GM12878 (cell line): ENCODE measurements around the gene KLRF1. TPM values are rescaled to one million over a fixed set of nuclear protein-coding genes. Genes with fewer than 3 reads are reported as not detected.

Experiments
- ATAC-seq: fragments of 200-7000 bp; cut with Tn5 transposase; 3 replicates; pipeline ENCODE4 v1.9.1; 2020; ENCODE audit warnings: mild to moderate bottlenecking, moderate library complexity
- BruUV-seq: library from RNA; stranded (reverse); fragments of 400-500 nt; replicated peaks from 2 replicates; lab custom pipeline; 2021; lab: Mats Ljungman, UMichigan
- CTCF ChIA-PET: fragments of 300-600 bp; sonication (Branson Sonifier 250); formaldehyde crosslinking; extraction: SDS; loops from one replicate; lab custom pipeline; 2021; ENCODE audit warnings: inconsistent platforms; lab: Yijun Ruan, JAX
- POLR2A ChIA-PET: fragments of 350-600 bp; formaldehyde crosslinking; extraction: SDS; loops from one replicate; lab custom pipeline; 2021; ENCODE audit warnings: inconsistent platforms; lab: Charles Lee
- RAD21 ChIA-PET: fragments of 300-600 bp; sonication (Branson Sonifier 250); formaldehyde crosslinking; loops from one replicate; lab custom pipeline; 2023; ENCODE audit warnings: antibody characterized with exemption; ENCODE audit not compliant: unreplicated experiment; lab: Charles Lee
- SMC1A ChIA-PET: fragments of 300-600 bp; sonication (Branson Sonifier 250); formaldehyde crosslinking; loops from one replicate; lab custom pipeline; 2023; ENCODE audit not compliant: unreplicated experiment, uncharacterized antibody; lab: Charles Lee
- DNase-seq: peaks from one replicate; pipeline ENCODE4 v3.0.0-alpha.2; 2011; ENCODE audit warnings: low read depth, low spot score
- FAIRE-seq: peaks from 3 replicates; lab custom pipeline; 2011; peaks lifted over from hg19 to GRCh38; lab: Jason Lieb, UNC
- H2AFZ ChIP-seq: 2 replicates; pipeline ENCODE4 v1.6.0; 2011; ENCODE audit warnings: low read depth, low read length, control low read depth; ENCODE audit not compliant: control insufficient read depth
- H3K27ac ChIP-seq: 2 replicates; pipeline ENCODE4 v1.5.1; 2011; ENCODE audit warnings: control low read depth; ENCODE audit not compliant: control insufficient read depth, insufficient read depth
- H3K27me3 ChIP-seq, 2 experiments: replicated peaks in 1 of 2; 2 replicates each; pipeline versions ENCODE4 v1.6.0 to v1.6.1; 2011; ENCODE audit warnings: low read length in 1 of 2; ENCODE audit not compliant: control insufficient read depth in 2 of 2, insufficient read depth in 2 of 2
- H3K36me3 ChIP-seq, 2 experiments: 2 replicates each; pipeline ENCODE4 v1.5.1; 2011; ENCODE audit warnings: low read length in 1 of 2; ENCODE audit not compliant: control insufficient read depth in 2 of 2, insufficient read depth in 2 of 2
- H3K4me1 ChIP-seq: 2 replicates; pipeline ENCODE4 v1.6.1; 2011; ENCODE audit warnings: mild to moderate bottlenecking, low read length, moderate library complexity, mixed read lengths; ENCODE audit not compliant: control insufficient read depth, insufficient read depth
- H3K4me2 ChIP-seq: 2 replicates; pipeline ENCODE4 v1.6.0; 2011; ENCODE audit warnings: control low read depth; ENCODE audit not compliant: control insufficient read depth, insufficient read depth
- H3K4me3 ChIP-seq: fragments of 200-600 bp; sonication (generic); 2 replicates; pipeline ENCODE4 v1.5.1; 2016
- H3K79me2 ChIP-seq: 2 replicates; pipeline ENCODE4 v1.6.0; 2011; ENCODE audit warnings: low read length; ENCODE audit not compliant: control insufficient read depth, insufficient read depth
- H3K9ac ChIP-seq: 2 replicates; pipeline ENCODE4 v1.8.0; 2011; ENCODE audit warnings: low read length, control low read depth, mixed read lengths; ENCODE audit not compliant: control insufficient read depth, insufficient read depth
- H3K9me3 ChIP-seq: replicated peaks from 3 replicates; pipeline ENCODE4 v1.5.1; 2011; ENCODE audit warnings: mild to moderate bottlenecking, low read length; ENCODE audit not compliant: control insufficient read depth, insufficient read depth
- H4K20me1 ChIP-seq: 2 replicates; pipeline ENCODE4 v1.6.0; 2011; ENCODE audit not compliant: control insufficient read depth, insufficient read depth
- CBX5 ChIP-seq: sonication (generic); IDR thresholded peaks from 2 replicates; pipeline ENCODE4 v1.6.1; 2016; ENCODE audit warnings: low read depth, moderate library complexity, mild to moderate bottlenecking, inconsistent platforms
- IRF4 ChIP-seq: IDR thresholded peaks from 2 replicates; pipeline ENCODE4 v1.6.1; 2011; ENCODE audit warnings: low read depth, low read length
- MEF2B ChIP-seq: fragments of 450-650 bp; IDR thresholded peaks from 2 replicates; pipeline ENCODE4 v1.6.1; 2018; ENCODE audit warnings: mild to moderate bottlenecking, moderate library complexity; ENCODE audit not compliant: partially characterized antibody, poor library complexity, severe bottlenecking
- RUNX3 ChIP-seq: IDR thresholded peaks from 2 replicates; pipeline ENCODE4 v1.6.1; 2012; ENCODE audit warnings: low read length, inconsistent platforms
- ZNF207 ChIP-seq: fragments of 450-650 bp; IDR thresholded peaks from 2 replicates; pipeline ENCODE4 v1.6.1; 2014; ENCODE audit warnings: antibody characterized with exemption, mild to moderate bottlenecking, borderline replicate concordance
- WGBS: methylation state at CpG from one replicate; pipeline ENCODE4 v1.1.6; 2016; ENCODE audit warnings: low lambda C conversion rate; ENCODE audit not compliant: insufficient replicate concordance, insufficient coverage; ENCODE audit errors: missing lambda C conversion rate; 5-methylcytosine and 5-hydroxymethylcytosine counted together
- in situ Hi-C: fragments of 300-500 bp; cut with MboI; formaldehyde crosslinking; loops from 9 replicates; pipeline ENCODE4 v1.14.3; 2018; ENCODE audit warnings: mixed read lengths
- intact Hi-C: fragments of 100-400 bp; cut with micrococcal nuclease; formaldehyde crosslinking; loops from one replicate; pipeline ENCODE4 v1.14.2; 2022; ENCODE audit not compliant: unreplicated experiment
- polyA plus RNA-seq, 11 experiments: library from polyadenylated mRNA; depleted of rRNA in 4 of 11; unstranded in 6 of 11; stranded (reverse) in 5 of 11; fragments of >200 nt; fragmentation: Nextera tagmentation in 4 of 11; fragmentation: Illumina TruSeq in 1 of 11; extraction: Ambion mirVana in 4 of 11; extraction: Trizol in 1 of 11; gene quantifications; 1 replicate in 1 of 11; 2 replicates in 10 of 11; pipeline versions ENCODE4 v1.2.1 to v1.2.3, GENCODE V29; 2011 to 2016; ENCODE audit warnings: inconsistent platforms in 2 of 11, missing spikeins in 2 of 11, low read depth in 1 of 11
- total RNA-seq, 4 experiments: library from RNA; depleted of rRNA in 3 of 4; stranded (reverse); fragments of >200 nt in 3 of 4; fragmentation: Illumina TruSeq in 1 of 4; extraction: Trizol in 1 of 4; gene quantifications; 2 replicates each; pipeline versions ENCODE4 v1.2.1 to v1.2.3, GENCODE V29; 2013 to 2021
- TF ChIP-seq, protein P1 (sequence below): IDR thresholded peaks from 2 replicates; pipeline ENCODE4 v1.6.1; 2012; ENCODE audit warnings: low read depth, low read length, improper control_type of control experiment
- TF ChIP-seq, protein P2 (sequence below): fragments of 450-650 bp; IDR thresholded peaks from 2 replicates; pipeline ENCODE4 v1.6.1; 2016; ENCODE audit warnings: mild to moderate bottlenecking
- TF ChIP-seq, protein P3 (sequence below): IDR thresholded peaks from 2 replicates; pipeline ENCODE4 v1.6.1; 2012; ENCODE audit warnings: low read depth, low read length, improper control_type of control experiment

The KLRF1 gene
- total and polyA plus RNA-seq, 10 of the 15 experiments (the other 5 are each of a cell fraction or from before 2014, with no cell fraction given): 0.13 to 2.0 (median 0.18) TPM; not detected in 6

DNA sequence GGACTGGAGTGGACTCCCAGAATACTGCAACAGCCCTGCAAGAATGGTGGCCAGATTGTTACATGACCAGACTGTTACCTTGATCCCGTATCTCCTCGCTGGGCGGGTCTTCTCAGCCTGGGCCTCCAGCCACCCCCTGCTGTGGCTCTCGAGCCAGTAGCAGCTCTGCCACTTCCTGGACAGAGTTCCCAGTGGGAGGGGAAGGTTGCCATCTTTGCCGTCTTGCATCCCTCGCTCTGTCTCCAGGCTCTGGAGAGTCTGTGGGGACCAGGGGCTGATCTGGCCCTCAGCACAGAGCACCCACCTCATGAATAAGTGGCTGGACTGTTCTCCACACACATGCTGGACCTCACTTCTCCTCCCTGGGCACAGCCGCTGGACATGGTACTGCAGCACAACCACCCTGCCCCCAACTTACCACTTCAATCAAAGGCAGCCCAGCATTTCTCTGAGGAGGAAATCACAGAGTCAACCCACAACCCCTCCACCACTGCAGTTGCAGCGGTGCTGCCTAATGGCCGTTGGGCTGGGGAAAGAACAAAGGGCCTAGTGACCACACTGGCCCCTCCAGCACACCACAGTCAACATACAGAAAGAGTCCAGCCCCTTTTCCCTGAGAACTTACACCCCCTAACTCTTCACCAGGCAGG lies 6.9 kb upstream of the KLRF1 start:
- Histone ChIP-seq H3K36me3 (no peaks in the 10 kb centered on the region), H3K9me3 (no peaks in the 10 kb centered on the region), H3K4me1 (no peaks in the 10 kb centered on the region), H3K27ac (no peak overlapping the region), H3K27me3 (peaks cover 0 to 1% of the 10 kb centered on the region in 2 experiments; a peak in 1 of 4 replicates), H3K79me2 (no peaks in the 10 kb centered on the region), H3K9ac (no peak overlapping the region), H4K20me1 (no peaks in the 10 kb centered on the region), H3K4me2 (no peak overlapping the region), H2AFZ (no peak overlapping the region), H3K4me3 (no peak overlapping the region)
- RAD21 ChIA-PET: no interaction called here
- CTCF ChIA-PET: interaction anchor here (1.1 to 2.0 kb wide), 2 partner anchors 10 to 21 kb away, joined by 3 to 5 read pairs; no protein-coding TSS in a partner anchor
- POLR2A ChIA-PET: no interaction called here
- TF ChIP-seq RUNX3 (no peak), CBX5 (no peak), MEF2B (no peak)
- TF ChIP-seq, protein P1, sequence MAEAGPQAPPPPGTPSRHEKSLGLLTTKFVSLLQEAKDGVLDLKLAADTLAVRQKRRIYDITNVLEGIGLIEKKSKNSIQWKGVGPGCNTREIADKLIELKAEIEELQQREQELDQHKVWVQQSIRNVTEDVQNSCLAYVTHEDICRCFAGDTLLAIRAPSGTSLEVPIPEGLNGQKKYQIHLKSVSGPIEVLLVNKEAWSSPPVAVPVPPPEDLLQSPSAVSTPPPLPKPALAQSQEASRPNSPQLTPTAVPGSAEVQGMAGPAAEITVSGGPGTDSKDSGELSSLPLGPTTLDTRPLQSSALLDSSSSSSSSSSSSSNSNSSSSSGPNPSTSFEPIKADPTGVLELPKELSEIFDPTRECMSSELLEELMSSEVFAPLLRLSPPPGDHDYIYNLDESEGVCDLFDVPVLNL: no peak
- in situ Hi-C loops: no loop called here
- ATAC-seq: no peak
- no peak for DNase-seq
- BruUV-seq: no TSS peak
- intact Hi-C loops: no loop called here
- SMC1A ChIA-PET: interaction anchor here (1.0 kb wide), 1 partner anchor 70 kb away, joined by 3 read pairs; no protein-coding TSS in a partner anchor
- no peak for FAIRE-seq
- WGBS: 45% methylated on average over 9 of the region's 9 CpGs

DNA sequence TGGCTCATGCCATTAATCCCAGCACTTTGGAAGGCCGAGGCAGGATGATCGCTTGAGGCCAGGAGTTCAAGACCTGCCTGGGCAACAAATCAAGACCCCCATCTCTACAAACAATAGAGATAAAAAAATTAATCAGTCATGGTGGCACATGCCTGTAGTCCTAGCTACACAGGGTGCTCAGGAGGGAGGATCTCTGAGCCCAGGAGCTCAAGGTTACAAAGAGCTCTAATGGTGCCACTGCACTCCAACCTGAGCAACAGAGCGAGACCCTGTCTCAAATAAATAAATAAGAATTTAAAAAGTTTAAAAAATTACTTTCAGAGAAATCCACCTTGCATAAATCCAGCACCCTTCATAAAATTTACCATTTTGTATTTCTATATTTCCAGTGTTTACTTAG lies 2.2 kb downstream of the KLRF1 start:
- Histone ChIP-seq H3K27ac (no peak overlapping the region), H3K4me3 (no peak overlapping the region), H3K36me3 (no peaks in the 10 kb centered on the region), H3K9me3 (no peaks in the 10 kb centered on the region), H3K4me2 (no peak overlapping the region), H3K9ac (no peak overlapping the region), H3K4me1 (no peaks in the 10 kb centered on the region), H3K79me2 (no peaks in the 10 kb centered on the region), H2AFZ (no peak overlapping the region), H3K27me3 (no peaks in the 10 kb centered on the region), H4K20me1 (no peaks in the 10 kb centered on the region)
- POLR2A ChIA-PET: no interaction called here
- BruUV-seq: no TSS peak
- RAD21 ChIA-PET: no interaction called here
- CTCF ChIA-PET: interaction anchor here (0.8 to 1.5 kb wide), 6 partner anchors 9 to 79 kb away, joined by 3 to 5 read pairs (median 4); no protein-coding TSS in a partner anchor
- SMC1A ChIA-PET: interaction anchor here (1.3 to 1.5 kb wide), 2 partner anchors 14 to 25 kb away, joined by 3 to 4 read pairs; no protein-coding TSS in a partner anchor
- WGBS: 30% methylated on average over 3 of the region's 3 CpGs
- ATAC-seq (no peak), DNase-seq (no peak), FAIRE-seq (no peak)
- intact Hi-C loops: no loop called here
- in situ Hi-C loops: no loop called here
- TF ChIP-seq, protein P2, sequence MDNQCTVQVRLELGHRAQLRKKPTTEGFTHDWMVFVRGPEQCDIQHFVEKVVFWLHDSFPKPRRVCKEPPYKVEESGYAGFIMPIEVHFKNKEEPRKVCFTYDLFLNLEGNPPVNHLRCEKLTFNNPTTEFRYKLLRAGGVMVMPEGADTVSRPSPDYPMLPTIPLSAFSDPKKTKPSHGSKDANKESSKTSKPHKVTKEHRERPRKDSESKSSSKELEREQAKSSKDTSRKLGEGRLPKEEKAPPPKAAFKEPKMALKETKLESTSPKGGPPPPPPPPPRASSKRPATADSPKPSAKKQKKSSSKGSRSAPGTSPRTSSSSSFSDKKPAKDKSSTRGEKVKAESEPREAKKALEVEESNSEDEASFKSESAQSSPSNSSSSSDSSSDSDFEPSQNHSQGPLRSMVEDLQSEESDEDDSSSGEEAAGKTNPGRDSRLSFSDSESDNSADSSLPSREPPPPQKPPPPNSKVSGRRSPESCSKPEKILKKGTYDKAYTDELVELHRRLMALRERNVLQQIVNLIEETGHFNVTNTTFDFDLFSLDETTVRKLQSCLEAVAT: no peak
- TF ChIP-seq ZNF207: no peak
- TF ChIP-seq, protein P3, sequence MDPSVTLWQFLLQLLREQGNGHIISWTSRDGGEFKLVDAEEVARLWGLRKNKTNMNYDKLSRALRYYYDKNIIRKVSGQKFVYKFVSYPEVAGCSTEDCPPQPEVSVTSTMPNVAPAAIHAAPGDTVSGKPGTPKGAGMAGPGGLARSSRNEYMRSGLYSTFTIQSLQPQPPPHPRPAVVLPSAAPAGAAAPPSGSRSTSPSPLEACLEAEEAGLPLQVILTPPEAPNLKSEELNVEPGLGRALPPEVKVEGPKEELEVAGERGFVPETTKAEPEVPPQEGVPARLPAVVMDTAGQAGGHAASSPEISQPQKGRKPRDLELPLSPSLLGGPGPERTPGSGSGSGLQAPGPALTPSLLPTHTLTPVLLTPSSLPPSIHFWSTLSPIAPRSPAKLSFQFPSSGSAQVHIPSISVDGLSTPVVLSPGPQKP: no peak
- TF ChIP-seq IRF4: no peak
